ENCODE results near the gene FBXW11. TPM values are rescaled to one million over a fixed set of nuclear protein-coding genes. Genes with fewer than 3 reads are reported as not detected.

FBXW11 gene
- total and polyA plus RNA-seq, 2 donors (not counting 1 experiment from before 2014, with no cell fraction given): 19.7 to 62.4 TPM

DNA sequence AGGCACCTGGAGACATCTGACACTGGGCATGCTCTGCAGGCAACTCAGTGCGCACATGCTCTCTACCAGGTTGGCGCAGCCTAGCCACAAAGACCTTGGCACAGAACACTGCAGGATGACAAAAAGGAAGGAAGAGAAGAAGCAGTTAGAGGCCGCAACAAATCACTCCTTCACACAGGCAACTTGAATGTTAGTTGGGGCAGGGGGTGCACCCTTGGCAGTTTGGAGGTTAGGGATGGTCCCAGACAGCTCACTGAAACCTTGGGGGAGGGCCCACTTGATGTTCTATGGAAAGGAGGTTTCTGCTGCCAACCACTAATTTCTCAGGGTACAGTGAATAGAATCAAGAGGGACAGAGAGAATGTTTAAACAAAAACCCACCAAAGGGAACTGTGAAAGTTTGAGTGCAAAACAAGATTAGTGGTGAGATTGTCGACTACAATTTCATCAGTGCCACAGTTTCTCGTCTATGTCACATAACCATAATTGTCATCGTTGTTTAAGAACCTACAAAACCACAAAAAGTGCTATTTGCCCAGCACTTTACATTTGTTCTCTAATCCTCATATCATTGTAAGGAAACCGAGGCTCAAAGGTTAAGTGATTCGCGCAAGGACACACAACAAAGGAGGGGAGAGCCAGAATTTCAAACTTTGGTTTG is 48.7 kb downstream of the FBXW11 start:
- no peaks in the 10 kb centered on the region for H3K27me3 Mint-ChIP-seq
- H3K9ac ChIP-seq (ENCODE audit: low read length): no peak overlapping the region
- WGBS (ENCODE audit: insufficient coverage): 57% methylated on average over 4 of the region's 9 CpGs
- peak overlapping the region in 1 of 2 donors; percentile 32 for H3K27ac ChIP-seq (ENCODE audit: low read length in 2 of 2)
- H3K4me3 ChIP-seq (ENCODE audit: control extremely low read depth in 1 of 5, extremely low read depth in 1 of 5, insufficient read depth in 1 of 5, low read depth in 2 of 5, low read length in 4 of 5): no peak overlapping the region
- H3K4me3 Mint-ChIP-seq: peak overlapping the region; percentile 1
- H3K9me3 Mint-ChIP-seq (ENCODE audit: insufficient read depth): no peaks in the 10 kb centered on the region
- POLR2A ChIA-PET: no interaction called here
- DNase-seq (no peak), ATAC-seq (ENCODE audit: low read depth) (no peak)
- H3K9me3 ChIP-seq (ENCODE audit: control extremely low read depth in 1 of 3, control insufficient read depth in 2 of 3, insufficient read depth in 1 of 3, low read length in 2 of 3): no peaks in the 10 kb centered on the region
- no peak overlapping the region for H3K27ac Mint-ChIP-seq
- no peak overlapping the region for H2AFZ ChIP-seq (ENCODE audit: insufficient read depth, low read depth, low read length, poor library complexity, severe bottlenecking)
- TF ChIP-seq, protein P1, sequence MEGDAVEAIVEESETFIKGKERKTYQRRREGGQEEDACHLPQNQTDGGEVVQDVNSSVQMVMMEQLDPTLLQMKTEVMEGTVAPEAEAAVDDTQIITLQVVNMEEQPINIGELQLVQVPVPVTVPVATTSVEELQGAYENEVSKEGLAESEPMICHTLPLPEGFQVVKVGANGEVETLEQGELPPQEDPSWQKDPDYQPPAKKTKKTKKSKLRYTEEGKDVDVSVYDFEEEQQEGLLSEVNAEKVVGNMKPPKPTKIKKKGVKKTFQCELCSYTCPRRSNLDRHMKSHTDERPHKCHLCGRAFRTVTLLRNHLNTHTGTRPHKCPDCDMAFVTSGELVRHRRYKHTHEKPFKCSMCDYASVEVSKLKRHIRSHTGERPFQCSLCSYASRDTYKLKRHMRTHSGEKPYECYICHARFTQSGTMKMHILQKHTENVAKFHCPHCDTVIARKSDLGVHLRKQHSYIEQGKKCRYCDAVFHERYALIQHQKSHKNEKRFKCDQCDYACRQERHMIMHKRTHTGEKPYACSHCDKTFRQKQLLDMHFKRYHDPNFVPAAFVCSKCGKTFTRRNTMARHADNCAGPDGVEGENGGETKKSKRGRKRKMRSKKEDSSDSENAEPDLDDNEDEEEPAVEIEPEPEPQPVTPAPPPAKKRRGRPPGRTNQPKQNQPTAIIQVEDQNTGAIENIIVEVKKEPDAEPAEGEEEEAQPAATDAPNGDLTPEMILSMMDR (IDR thresholded peaks at IDR 0.05): no peak
- TF ChIP-seq EZH2 (IDR thresholded peaks at IDR 0.05; ENCODE audit: borderline replicate concordance, insufficient read depth, low read depth, low read length, poor library complexity, severe bottlenecking): no peak
- H3K27me3 ChIP-seq (replicated peaks in 1 of 4; ENCODE audit: control extremely low read depth in 1 of 4, control insufficient read depth in 3 of 4, insufficient read depth in 4 of 4, low read length in 3 of 4): no peaks in the 10 kb centered on the region
- peaks cover 28 to 57% of the 10 kb centered on the region in 2 donors for H3K4me1 ChIP-seq (ENCODE audit: control insufficient read depth in 2 of 2, insufficient read depth in 2 of 2, low read length in 2 of 2)
- H3K4me1 Mint-ChIP-seq: peaks cover 83% of the 10 kb centered on the region
- H3K79me2 ChIP-seq (ENCODE audit: control insufficient read depth, insufficient read depth, low read length): peaks cover 100% of the 10 kb centered on the region
- peaks cover 69% of the 10 kb centered on the region for H4K20me1 ChIP-seq (ENCODE audit: control insufficient read depth, insufficient read depth, low read length, poor library complexity, severe bottlenecking)
- CTCF ChIA-PET: no interaction called here
- intact Hi-C loops (cut with micrococcal nuclease): no loop called here
- H3K4me2 ChIP-seq (replicated peaks; ENCODE audit: low read depth, low read length, poor library complexity, severe bottlenecking): peak overlapping the region; percentile 29
- H3K36me3 ChIP-seq (replicated peaks in 1 of 2; ENCODE audit: control extremely low read depth in 1 of 2, control insufficient read depth in 1 of 2, extremely low read depth in 1 of 2, insufficient read depth in 2 of 2, low read length in 1 of 2): no peaks in the 10 kb centered on the region

DNA sequence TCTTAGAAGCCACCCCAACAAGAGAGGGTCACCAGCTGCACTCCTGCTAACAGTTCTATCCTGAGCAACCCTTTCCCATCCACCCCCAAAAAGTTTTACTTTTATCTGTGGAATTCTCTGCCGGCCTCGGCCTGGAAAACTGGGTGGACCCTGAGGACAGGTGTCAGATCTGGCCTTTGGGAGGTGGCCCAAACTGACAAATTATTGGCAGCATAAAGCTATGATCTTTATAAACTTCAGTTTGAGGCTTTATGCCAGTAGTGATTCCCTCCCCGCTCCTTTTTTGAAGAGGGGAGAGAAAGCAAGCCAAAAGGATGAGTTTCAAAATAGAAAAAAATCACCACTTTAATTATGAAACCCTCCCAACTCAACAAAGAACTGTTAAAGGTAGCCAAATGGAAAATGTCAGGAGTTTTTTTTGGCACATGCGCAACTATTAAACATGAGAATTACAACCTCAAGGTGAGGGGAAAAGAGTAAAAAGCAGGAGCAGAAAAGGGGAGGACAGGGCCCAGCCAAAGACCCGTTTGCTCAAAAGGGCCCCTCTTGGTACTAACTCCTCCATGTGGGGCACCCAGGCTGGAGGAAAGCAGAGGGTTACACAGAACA is 49.4 kb downstream of the FBXW11 start:
- no peaks in the 10 kb centered on the region for H3K27me3 Mint-ChIP-seq
- no peaks in the 10 kb centered on the region for H3K9me3 ChIP-seq (ENCODE audit: control extremely low read depth in 1 of 3, control insufficient read depth in 2 of 3, insufficient read depth in 1 of 3, low read length in 2 of 3)
- POLR2A ChIA-PET: no interaction called here
- no peak for ATAC-seq (ENCODE audit: low read depth)
- H3K4me2 ChIP-seq (replicated peaks; ENCODE audit: low read depth, low read length, poor library complexity, severe bottlenecking): peak overlapping the region; percentile 29
- no peak overlapping the region for H3K4me3 ChIP-seq (ENCODE audit: control extremely low read depth in 1 of 5, extremely low read depth in 1 of 5, insufficient read depth in 1 of 5, low read depth in 2 of 5, low read length in 4 of 5)
- H3K36me3 ChIP-seq (replicated peaks in 1 of 2; ENCODE audit: control extremely low read depth in 1 of 2, control insufficient read depth in 1 of 2, extremely low read depth in 1 of 2, insufficient read depth in 2 of 2, low read length in 1 of 2): no peaks in the 10 kb centered on the region
- peaks cover 99% of the 10 kb centered on the region for H3K79me2 ChIP-seq (ENCODE audit: control insufficient read depth, insufficient read depth, low read length)
- 85% methylated on average over 3 of the region's 5 CpGs for WGBS (ENCODE audit: insufficient coverage)
- CTCF ChIA-PET: interaction anchor here (1.0 kb wide), 1 partner anchor 102 kb away, joined by 3 read pairs; no protein-coding TSS in a partner anchor
- no peak overlapping the region for H3K27ac ChIP-seq (ENCODE audit: low read length in 2 of 2)
- peaks cover 73% of the 10 kb centered on the region for H4K20me1 ChIP-seq (ENCODE audit: control insufficient read depth, insufficient read depth, low read length, poor library complexity, severe bottlenecking)
- peaks cover 80% of the 10 kb centered on the region for H3K4me1 Mint-ChIP-seq
- H3K4me3 Mint-ChIP-seq: peak overlapping the region; percentile 26
- intact Hi-C loops (cut with micrococcal nuclease): no loop called here
- TF ChIP-seq, protein P1 (IDR thresholded peaks at IDR 0.05): no peak
- no peak for TF ChIP-seq EZH2 (IDR thresholded peaks at IDR 0.05; ENCODE audit: borderline replicate concordance, insufficient read depth, low read depth, low read length, poor library complexity, severe bottlenecking)
- H3K4me1 ChIP-seq (ENCODE audit: control insufficient read depth in 2 of 2, insufficient read depth in 2 of 2, low read length in 2 of 2): peaks cover 29 to 51% of the 10 kb centered on the region in 2 donors
- DNase-seq: no peak
- H3K27me3 ChIP-seq (replicated peaks in 1 of 4; ENCODE audit: control extremely low read depth in 1 of 4, control insufficient read depth in 3 of 4, insufficient read depth in 4 of 4, low read length in 3 of 4): no peaks in the 10 kb centered on the region
- no peak overlapping the region for H3K27ac Mint-ChIP-seq
- no peak overlapping the region for H3K9ac ChIP-seq (ENCODE audit: low read length)
- H2AFZ ChIP-seq (ENCODE audit: insufficient read depth, low read depth, low read length, poor library complexity, severe bottlenecking): no peak overlapping the region
- no peaks in the 10 kb centered on the region for H3K9me3 Mint-ChIP-seq (ENCODE audit: insufficient read depth)
